IMR-90 (cell line): ENCODE data around the gene GPR132. TPM values are rescaled to one million over a fixed set of nuclear protein-coding genes. Genes with fewer than 3 reads are reported as not detected.

ENCODE experiments used
- ATAC-seq: fragments of 200-7000 bp; cut with Tn5 transposase; 2 replicates; pipeline ENCODE4 v1.9.1; 2020; ENCODE audit warnings: low read depth, mild to moderate bottlenecking, moderate library complexity
- BruUV-seq: library from RNA; stranded (reverse); fragments of 400-500 nt; replicated peaks from 2 replicates; lab custom pipeline; 2021; lab: Mats Ljungman, UMichigan
- CTCF ChIA-PET: fragments of 300-600 bp; formaldehyde crosslinking; extraction: SDS; loops from one replicate; lab custom pipeline; 2021; ENCODE audit warnings: antibody characterized with exemption; lab: Yijun Ruan, JAX
- POLR2A ChIA-PET: fragments of 300-600 bp; sonication (Branson Sonifier 250); formaldehyde crosslinking; loops from one replicate; lab custom pipeline; 2022; ENCODE audit warnings: antibody characterized with exemption; ENCODE audit not compliant: unreplicated experiment; lab: Charles Lee
- DNase-seq: peaks from one replicate; pipeline ENCODE4 v3.0.0; 2013
- H2AFZ ChIP-seq: replicated peaks from 2 replicates; pipeline ENCODE3; 2013; ENCODE audit warnings: low read length, mild to moderate bottlenecking; ENCODE audit not compliant: poor library complexity
- H2AK5ac ChIP-seq: 2 replicates; pipeline ENCODE4 v1.6.1; 2013; ENCODE audit warnings: low read depth, low read length, inconsistent platforms
- H2AK9ac ChIP-seq: replicated peaks from 2 replicates; pipeline ENCODE3; 2013; ENCODE audit warnings: mild to moderate bottlenecking, low read depth, low read length, moderate library complexity; ENCODE audit not compliant: poor library complexity
- H2BK120ac ChIP-seq: 2 replicates; pipeline ENCODE4 v1.6.1; 2013; ENCODE audit warnings: low read depth, low read length, inconsistent platforms
- H2BK15ac ChIP-seq: 3 replicates; pipeline ENCODE4 v1.6.1; 2013; ENCODE audit warnings: low read depth, low read length, inconsistent platforms
- H2BK20ac ChIP-seq: 2 replicates; pipeline ENCODE4 v1.6.1; 2013; ENCODE audit warnings: low read depth, mild to moderate bottlenecking, inconsistent platforms, low read length, moderate library complexity
- H2BK5ac ChIP-seq: 2 replicates; pipeline ENCODE4 v1.6.1; 2013; ENCODE audit warnings: mild to moderate bottlenecking, low read depth, low read length, inconsistent platforms; ENCODE audit not compliant: poor library complexity, severe bottlenecking
- H3K14ac ChIP-seq: replicated peaks from 2 replicates; pipeline ENCODE4 v1.6.1; 2013; ENCODE audit warnings: low read depth, low read length, inconsistent platforms
- H3K18ac ChIP-seq: 2 replicates; pipeline ENCODE4 v1.6.1; 2013; ENCODE audit warnings: low read depth, low read length, control low read depth
- H3K23ac ChIP-seq: 2 replicates; pipeline ENCODE4 v1.6.1; 2013; ENCODE audit warnings: low read depth, low read length, inconsistent platforms
- H3K27ac ChIP-seq: 2 replicates; pipeline ENCODE4 v1.5.1; 2013; ENCODE audit warnings: mild to moderate bottlenecking, control low read depth, low read length; ENCODE audit not compliant: insufficient read depth
- H3K27me3 ChIP-seq: 2 replicates; pipeline ENCODE4 v1.6.1; 2013; ENCODE audit warnings: low read length; ENCODE audit not compliant: control insufficient read depth, insufficient read depth
- H3K36me3 ChIP-seq: 2 replicates; pipeline ENCODE4 v1.6.1; 2013; ENCODE audit warnings: low read length, mixed read lengths; ENCODE audit not compliant: control insufficient read depth, insufficient read depth
- H3K4ac ChIP-seq: 2 replicates; pipeline ENCODE4 v1.6.1; 2013; ENCODE audit warnings: low read depth, low read length, inconsistent platforms
- H3K4me1 ChIP-seq: 2 replicates; pipeline ENCODE4 v1.6.1; 2013; ENCODE audit warnings: low read length, mixed read lengths; ENCODE audit not compliant: control insufficient read depth, insufficient read depth
- H3K4me2 ChIP-seq: 2 replicates; pipeline ENCODE4 v1.6.1; 2013; ENCODE audit warnings: low read depth, mild to moderate bottlenecking, control low read depth, low read length, moderate library complexity
- H3K4me3 ChIP-seq: 2 replicates; pipeline ENCODE4 v1.5.1; 2013; ENCODE audit warnings: low read depth, mild to moderate bottlenecking, control low read depth, low read length, moderate library complexity; ENCODE audit not compliant: insufficient read depth
- H3K56ac ChIP-seq: 2 replicates; pipeline ENCODE4 v1.6.1; 2013; ENCODE audit warnings: low read length, inconsistent platforms; ENCODE audit not compliant: insufficient read depth; ENCODE audit errors: extremely low read depth
- H3K79me1 ChIP-seq, 2 experiments: 2 replicates each; pipeline ENCODE4 v1.6.1; 2013; ENCODE audit warnings: low read length in 2 of 2, inconsistent platforms in 1 of 2, low read depth in 1 of 2
- H3K9ac ChIP-seq: 2 replicates; pipeline ENCODE4 v1.6.1; 2013; ENCODE audit warnings: low read depth, low read length, control low read depth
- H3K9me1 ChIP-seq: 2 replicates; pipeline ENCODE4 v1.6.1; 2013; ENCODE audit warnings: low read length, inconsistent platforms; ENCODE audit not compliant: insufficient read depth
- H3K9me3 ChIP-seq: 2 replicates; pipeline ENCODE4 v1.6.1; 2013; ENCODE audit warnings: low read length; ENCODE audit not compliant: control insufficient read depth, insufficient read depth
- H4K20me1 ChIP-seq: 2 replicates; pipeline ENCODE4 v1.6.1; 2013; ENCODE audit warnings: low read length, inconsistent platforms; ENCODE audit not compliant: insufficient read depth
- H4K5ac ChIP-seq: 2 replicates; pipeline ENCODE4 v1.6.1; 2013; ENCODE audit warnings: mild to moderate bottlenecking, low read depth, low read length, control low read depth
- H4K8ac ChIP-seq, 2 experiments: 2 replicates each; pipeline ENCODE4 v1.6.1; 2013; ENCODE audit warnings: low read depth in 2 of 2, low read length in 2 of 2, control low read depth in 1 of 2, inconsistent platforms in 1 of 2
- H4K91ac ChIP-seq: 2 replicates; pipeline ENCODE4 v1.6.1; 2013; ENCODE audit warnings: low read depth, low read length, inconsistent platforms; ENCODE audit not compliant: insufficient read depth
- CHD1 ChIP-seq: IDR thresholded peaks from 2 replicates; pipeline ENCODE4 v1.6.1; 2012; ENCODE audit warnings: low read depth, low read length, improper control_type of control experiment
- MAFK ChIP-seq: IDR thresholded peaks from 2 replicates; pipeline ENCODE4 v1.6.1; 2012; ENCODE audit warnings: low read depth, low read length, improper control_type of control experiment
- MAZ ChIP-seq: IDR thresholded peaks from 2 replicates; pipeline ENCODE4 v1.6.1; 2012; ENCODE audit warnings: low read depth, mild to moderate bottlenecking, low read length, improper control_type of control experiment, moderate library complexity, borderline replicate concordance
- MXI1 ChIP-seq: IDR thresholded peaks from 2 replicates; pipeline ENCODE4 v1.6.1; 2012; ENCODE audit warnings: low read depth, mild to moderate bottlenecking, low read length, moderate library complexity, borderline replicate concordance
- RAD21 ChIP-seq: IDR thresholded peaks from 2 replicates; pipeline ENCODE4 v1.6.1; 2012; ENCODE audit warnings: low read length, improper control_type of control experiment
- RCOR1 ChIP-seq: IDR thresholded peaks from 2 replicates; pipeline ENCODE4 v1.6.1; 2012; ENCODE audit warnings: mild to moderate bottlenecking, low read length, improper control_type of control experiment; ENCODE audit not compliant: insufficient replicate concordance
- RFX5 ChIP-seq: IDR thresholded peaks from 2 replicates; pipeline ENCODE4 v1.8.0; 2012; ENCODE audit warnings: low read depth, mild to moderate bottlenecking, low read length, moderate library complexity
- SMC3 ChIP-seq: fragments of 150-350 bp; IDR thresholded peaks from 2 replicates; pipeline ENCODE4 v1.6.1; 2016; ENCODE audit warnings: low read depth, mild to moderate bottlenecking, antibody characterized with exemption, low read length, moderate library complexity
- WGBS, 2 experiments: methylation state at CpG; one replicate each; pipeline versions ENCODE4 v1.1.5 to v1.1.7; 2013; ENCODE audit warnings: missing lambda C conversion rate in 2 of 2; ENCODE audit not compliant: insufficient read length in 1 of 2; ENCODE audit errors: extremely low coverage in 2 of 2; 5-methylcytosine and 5-hydroxymethylcytosine counted together
- dilution Hi-C: fragments of 300-500 bp; cut with HindIII; formaldehyde crosslinking; loops from one replicate; pipeline ENCODE4 v1.14.3; 2018; ENCODE audit warnings: low sequenced_read_pairs; ENCODE audit not compliant: unreplicated experiment
- in situ Hi-C: fragments of 300-500 bp; cut with MboI; formaldehyde crosslinking; loops from 3 replicates; pipeline ENCODE4 v1.14.3; 2019; ENCODE audit warnings: low sequenced_read_pairs, inconsistent platforms, mixed read lengths
- intact Hi-C: fragments of 100-400 bp; cut with micrococcal nuclease; formaldehyde crosslinking; loops from 2 replicates; pipeline ENCODE4 v1.10.0; 2022
- polyA plus RNA-seq, 3 experiments: library from polyadenylated mRNA; depleted of rRNA; stranded (reverse); fragments of >200 nt; gene quantifications; 2 replicates each; pipeline ENCODE4 v1.2.3, GENCODE V29; 2012; ENCODE audit warnings: low replicate concordance in 1 of 3
- total RNA-seq: library from RNA; depleted of rRNA; stranded (reverse); fragments of >200 nt; gene quantifications from 2 replicates; pipeline ENCODE4 v1.2.3, GENCODE V29; 2012
- TF ChIP-seq, protein P1 (sequence below): conservative IDR thresholded peaks from 2 replicates; pipeline ENCODE4 v1.5.1; 2012; ENCODE audit warnings: mild to moderate bottlenecking, low read depth, low read length, improper control_type of control experiment
- TF ChIP-seq, protein P2 (sequence below): fragments of 150-350 bp; IDR thresholded peaks from 2 replicates; pipeline ENCODE4 v1.6.1; 2016; ENCODE audit warnings: low read depth, mild to moderate bottlenecking, low read length, moderate library complexity, borderline replicate concordance

Gene GPR132
- total and polyA plus RNA-seq, 2 of the 4 experiments (the other 2 are of a cell fraction) = under 0.01 to 0.10 TPM

DNA sequence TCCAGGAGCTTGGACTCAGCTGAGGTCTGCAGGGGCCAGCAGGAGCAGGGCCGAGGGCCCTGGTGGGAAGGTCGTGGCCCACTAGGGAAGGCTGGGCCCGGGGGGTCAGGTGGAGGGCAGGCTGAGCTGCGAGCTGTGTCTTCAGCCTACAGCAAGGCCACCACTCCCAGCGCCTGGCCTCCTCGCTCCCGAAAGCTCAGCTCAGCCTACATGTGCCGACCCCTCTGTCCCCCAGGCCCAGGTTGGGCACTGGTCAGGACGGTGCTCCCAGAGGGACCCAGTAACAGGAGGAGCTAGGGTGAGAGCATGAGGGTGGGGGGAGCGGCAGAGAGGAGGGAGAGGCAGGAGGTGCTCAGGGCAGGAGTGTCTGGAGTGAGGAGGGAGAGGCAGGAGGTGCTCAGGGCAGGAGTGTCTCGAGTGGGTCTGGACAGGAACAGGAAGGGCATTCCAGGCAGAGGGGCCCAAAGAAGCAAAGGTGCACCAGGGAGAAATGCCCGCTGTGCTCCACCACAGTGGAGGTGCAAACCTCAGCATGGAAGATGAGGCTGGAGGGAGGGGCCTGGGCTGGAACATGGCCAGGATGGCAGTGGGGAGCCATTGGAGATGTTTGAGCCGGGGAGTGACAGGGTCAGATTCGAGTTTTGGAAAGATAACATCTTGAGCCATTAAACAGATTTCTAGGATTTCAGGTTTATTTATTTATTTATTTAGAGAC, 29.1 kb upstream of the GPR132 start (continued):
- TF ChIP-seq MAFK (no peak), RFX5 (no peak)

DNA sequence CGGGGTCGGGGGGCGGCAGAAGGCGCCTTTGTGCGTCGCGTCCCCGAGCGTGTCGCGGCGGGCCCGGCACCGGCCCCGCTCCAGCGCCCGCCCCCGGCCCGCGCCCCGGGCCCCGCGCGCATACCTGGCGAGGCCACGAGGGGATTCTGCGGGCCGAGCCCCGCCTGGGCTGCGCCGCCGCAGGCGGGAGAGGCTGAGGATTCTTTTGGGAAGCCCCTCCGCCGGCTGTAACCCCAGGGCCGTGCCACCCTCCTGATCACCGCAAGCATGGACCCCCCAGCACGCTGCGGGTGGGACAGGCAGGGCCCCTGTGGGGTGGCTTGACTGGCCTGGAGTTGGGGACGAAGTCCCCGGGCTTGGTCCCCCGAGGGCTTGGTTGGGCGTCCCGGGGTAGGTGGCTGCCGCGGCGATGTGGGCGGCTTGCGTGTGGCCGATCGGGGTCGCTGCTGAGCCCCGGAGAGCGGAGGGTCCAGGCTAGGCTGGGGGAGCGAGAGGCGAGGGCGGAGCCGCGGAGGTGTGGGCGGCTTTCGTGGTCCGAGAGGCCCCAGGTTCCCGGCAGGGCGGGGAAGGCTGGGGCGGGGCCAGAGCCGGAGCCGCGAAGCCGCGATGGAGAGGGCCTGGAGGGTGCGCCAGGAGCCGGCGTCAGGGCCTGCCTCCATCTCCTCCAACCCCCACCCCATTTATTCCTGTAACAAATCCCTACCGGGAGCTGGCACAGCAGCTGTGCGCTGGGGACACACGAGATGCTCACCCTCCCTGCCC, 28.4 kb upstream of the GPR132 start:
- intact Hi-C loops (loop anchor here (5.0 kb wide), 1 partner anchor 89 kb away; the partner anchor contains the start of gene NUDT14), dilution Hi-C loops (no loop called here), in situ Hi-C loops (loop anchor here (10.0 kb wide), 1 partner anchor 261 kb away; no protein-coding TSS in a partner anchor)
- no TSS peak for BruUV-seq
- peak overlapping the region; percentile 85 for H3K23ac ChIP-seq
- H2BK120ac ChIP-seq = peak overlapping the region; percentile 76
- peak overlapping the region; percentile 51; the same call in 1 of the 3 replicates for H2BK15ac ChIP-seq
- peak overlapping the region; percentile 84 for H2AK5ac ChIP-seq
- H3K36me3 ChIP-seq = no peaks in the 10 kb centered on the region
- ChIA-PET POLR2A (no interaction called here), CTCF (no interaction called here)
- H3K14ac ChIP-seq = peak overlapping the region; percentile 87
- H3K56ac ChIP-seq = peak overlapping the region; percentile 84
- no peaks in the 10 kb centered on the region for H3K9me3 ChIP-seq
- H3K4ac ChIP-seq = peak overlapping the region; percentile 95
- peak overlapping the region; percentile 90 for H3K4me3 ChIP-seq
- H4K20me1 ChIP-seq = no peaks in the 10 kb centered on the region
- peak overlapping the region; percentile 90 for H4K91ac ChIP-seq
- peak overlapping the region; percentile 85 for H3K9ac ChIP-seq
- peak overlapping the region; percentile 80 for H3K27ac ChIP-seq
- no peaks in the 10 kb centered on the region for H3K27me3 ChIP-seq
- peaks cover 16% of the 10 kb centered on the region for H3K9me1 ChIP-seq
- peak overlapping the region; percentile 72 to 87; a peak in 3 of 4 replicates for H4K8ac ChIP-seq
- TF ChIP-seq CHD1 = no peak
- TF ChIP-seq, protein P1, sequence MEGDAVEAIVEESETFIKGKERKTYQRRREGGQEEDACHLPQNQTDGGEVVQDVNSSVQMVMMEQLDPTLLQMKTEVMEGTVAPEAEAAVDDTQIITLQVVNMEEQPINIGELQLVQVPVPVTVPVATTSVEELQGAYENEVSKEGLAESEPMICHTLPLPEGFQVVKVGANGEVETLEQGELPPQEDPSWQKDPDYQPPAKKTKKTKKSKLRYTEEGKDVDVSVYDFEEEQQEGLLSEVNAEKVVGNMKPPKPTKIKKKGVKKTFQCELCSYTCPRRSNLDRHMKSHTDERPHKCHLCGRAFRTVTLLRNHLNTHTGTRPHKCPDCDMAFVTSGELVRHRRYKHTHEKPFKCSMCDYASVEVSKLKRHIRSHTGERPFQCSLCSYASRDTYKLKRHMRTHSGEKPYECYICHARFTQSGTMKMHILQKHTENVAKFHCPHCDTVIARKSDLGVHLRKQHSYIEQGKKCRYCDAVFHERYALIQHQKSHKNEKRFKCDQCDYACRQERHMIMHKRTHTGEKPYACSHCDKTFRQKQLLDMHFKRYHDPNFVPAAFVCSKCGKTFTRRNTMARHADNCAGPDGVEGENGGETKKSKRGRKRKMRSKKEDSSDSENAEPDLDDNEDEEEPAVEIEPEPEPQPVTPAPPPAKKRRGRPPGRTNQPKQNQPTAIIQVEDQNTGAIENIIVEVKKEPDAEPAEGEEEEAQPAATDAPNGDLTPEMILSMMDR = peak; percentile 58
- TF ChIP-seq MXI1 = 0 out of 2 replicates have a peak, but pooled peaks have one; percentile 22
- TF ChIP-seq, protein P2, sequence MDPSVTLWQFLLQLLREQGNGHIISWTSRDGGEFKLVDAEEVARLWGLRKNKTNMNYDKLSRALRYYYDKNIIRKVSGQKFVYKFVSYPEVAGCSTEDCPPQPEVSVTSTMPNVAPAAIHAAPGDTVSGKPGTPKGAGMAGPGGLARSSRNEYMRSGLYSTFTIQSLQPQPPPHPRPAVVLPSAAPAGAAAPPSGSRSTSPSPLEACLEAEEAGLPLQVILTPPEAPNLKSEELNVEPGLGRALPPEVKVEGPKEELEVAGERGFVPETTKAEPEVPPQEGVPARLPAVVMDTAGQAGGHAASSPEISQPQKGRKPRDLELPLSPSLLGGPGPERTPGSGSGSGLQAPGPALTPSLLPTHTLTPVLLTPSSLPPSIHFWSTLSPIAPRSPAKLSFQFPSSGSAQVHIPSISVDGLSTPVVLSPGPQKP = no peak
- peak; percentile 29; the same call in 1 of the 2 replicates for TF ChIP-seq SMC3
- TF ChIP-seq RAD21 = peak; percentile 42
- TF ChIP-seq RFX5 = no peak
- TF ChIP-seq MAZ = peak; percentile 65; the same call in 1 of the 2 replicates
- no peak for TF ChIP-seq RCOR1
- H2AFZ ChIP-seq = peak overlapping the region; percentile 92
- peak; percentile 72 for DNase-seq
- peaks cover 0 to 33% of the 10 kb centered on the region in 2 experiments; a peak in 3 of 4 replicates for H3K79me1 ChIP-seq
- no peak overlapping the region for H2BK20ac ChIP-seq
- peak overlapping the region; percentile 78 for H2BK5ac ChIP-seq
- peaks cover 26% of the 10 kb centered on the region for H3K4me1 ChIP-seq
- peak overlapping the region; percentile 98 for H2AK9ac ChIP-seq
- peak; percentile 73 for ATAC-seq
- peak overlapping the region; percentile 56; the same call in 1 of the 2 replicates for H3K18ac ChIP-seq
- 1% methylated on average over 40 of the region's 76 CpGs; no CpG with 5 or more reads in 1 of the 2 experiments for WGBS, 2 experiments
- peak overlapping the region; percentile 88 for H3K4me2 ChIP-seq
- peak overlapping the region; percentile 87 for H4K5ac ChIP-seq
